HG03097 (cell line): Measurements from ENCODE around the gene SERPINB13.
"Not testable (repeated sequence)": the region's sequence is repeated elsewhere in the genome, so short reads cannot be mapped to it uniquely, and the experiment has no call there.

Source experiments
- ATAC-seq: cut with Tn5 transposase; IDR thresholded peaks from one replicate; pipeline ENCODE4 v1.9.1; 2021; ENCODE audit not compliant: unreplicated experiment, low FRiP score

SERPINB13 gene

DNA sequence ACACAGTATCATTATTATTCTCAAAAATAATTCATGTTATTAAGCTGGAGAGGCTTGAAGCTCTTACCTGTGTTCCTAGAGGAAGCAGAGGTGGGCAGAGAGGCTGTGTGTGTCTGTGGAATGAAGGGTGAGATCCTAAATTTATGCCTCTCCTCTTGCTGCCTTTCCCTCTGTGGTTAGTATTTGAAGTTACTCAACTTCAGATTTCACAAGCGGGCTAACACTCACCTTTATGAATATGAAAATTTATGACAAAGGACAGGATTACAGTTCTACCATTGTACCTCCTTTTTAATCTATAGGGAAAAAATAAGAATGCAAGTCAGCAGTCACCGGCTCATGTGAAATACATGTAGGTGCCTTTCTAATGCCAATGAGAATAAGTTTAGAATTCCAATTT, 57.0 kb downstream of the SERPINB13 start, which contains the start of gene SERPINB4:
TSS of gene SERPINB4 (minus strand) at position 115 of the 400 bp plus-strand sequence. CDS start 679 bp downstream, outside the sequence.
- ATAC-seq: not testable (repeated sequence)

DNA sequence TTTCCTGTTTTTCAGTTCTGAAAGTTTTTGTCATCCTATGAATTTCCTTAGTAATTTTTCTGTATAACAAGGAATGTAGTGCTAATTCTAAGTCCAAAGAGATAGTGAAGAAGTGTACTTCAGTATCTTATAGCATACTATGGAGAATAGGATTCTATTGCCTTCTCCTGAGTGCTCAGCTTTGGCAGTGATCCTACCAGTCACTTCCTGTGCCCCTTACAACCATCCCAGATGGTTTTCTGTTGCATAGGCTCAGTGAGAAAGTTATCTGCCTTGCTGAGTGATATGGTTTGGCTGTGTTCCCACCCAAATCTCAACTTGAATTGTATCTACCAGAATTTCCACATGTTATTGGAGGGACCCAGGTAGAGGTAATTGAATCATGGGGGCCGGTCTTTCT, 57.6 kb downstream of the SERPINB13 start:
- not testable (repeated sequence) for ATAC-seq

DNA sequence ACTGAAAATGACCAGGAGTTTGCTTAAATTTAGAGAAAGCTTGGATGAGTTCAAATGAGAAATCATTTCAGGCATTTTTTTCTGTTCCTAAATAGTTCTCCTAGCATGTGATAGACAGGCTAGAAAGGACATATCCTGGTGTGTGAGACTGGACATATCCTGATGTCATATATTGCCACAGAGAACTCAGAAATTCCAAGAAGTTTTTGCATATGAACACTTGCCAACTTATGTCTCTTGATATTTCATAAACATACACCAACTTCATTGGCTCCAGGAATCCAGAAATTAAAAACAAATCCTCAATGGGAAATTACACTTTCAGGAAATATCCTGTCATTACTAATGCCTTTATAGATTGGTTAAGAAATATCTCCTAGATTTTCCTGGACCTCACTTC, 59.8 kb downstream of the SERPINB13 start:
- ATAC-seq: no peak

DNA sequence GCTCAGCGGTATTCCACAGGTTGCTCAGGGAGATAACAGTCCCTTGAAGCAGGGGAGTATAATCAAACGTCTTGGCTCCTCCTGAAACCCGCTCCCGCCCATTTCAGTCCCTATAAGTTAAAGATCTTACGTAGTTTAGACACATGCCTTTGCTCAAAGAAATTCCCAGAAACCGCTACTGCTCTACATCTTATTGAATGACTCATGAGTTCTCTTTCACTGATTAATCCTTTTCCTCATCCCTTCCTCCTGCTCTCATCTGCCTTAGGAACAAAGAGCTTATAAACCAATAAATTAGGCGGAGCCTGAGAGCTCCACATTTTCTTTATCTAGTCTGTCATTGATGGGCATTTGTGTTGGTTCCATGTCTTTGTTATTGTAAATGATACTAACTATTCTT, 61.1 kb downstream of the SERPINB13 start:
- ATAC-seq: no peak
